WTC11 (cell line): ENCODE measurements around the gene DNAH7. TPM values are rescaled to one million over a fixed set of nuclear protein-coding genes. Genes with fewer than 3 reads are reported as not detected.

Source experiments
- ATAC-seq: fragments of 200-7000 bp; cut with Tn5 transposase; 2 replicates; pipeline ENCODE4 v1.10.0; 2021; ENCODE audit warnings: mild to moderate bottlenecking, moderate library complexity
- CTCF ChIA-PET: fragments of 300-600 bp; sonication (Branson Sonifier 250); formaldehyde crosslinking; loops from one replicate; lab custom pipeline; 2021; ENCODE audit warnings: antibody characterized with exemption; lab: Charles Lee
- POLR2A ChIA-PET: fragments of 350-600 bp; sonication (Branson Sonifier 250); formaldehyde crosslinking; loops from one replicate; lab custom pipeline; 2021; ENCODE audit warnings: antibody characterized with exemption; lab: Charles Lee
- DNase-seq: peaks from one replicate; pipeline ENCODE4 v3.0.0; 2021; ENCODE audit warnings: low spot score
- H3K27ac Mint-ChIP-seq: 2 replicates; pipeline ENCODE4 v1.8.0; 2021; ENCODE audit warnings: mixed read lengths
- H3K27me3 Mint-ChIP-seq: 2 replicates; pipeline ENCODE4 v1.8.0; 2021; ENCODE audit warnings: low read depth, mild to moderate bottlenecking, moderate library complexity, mixed read lengths
- H3K36me3 Mint-ChIP-seq: 2 replicates; pipeline ENCODE4 v1.8.0; 2021; ENCODE audit warnings: mixed read lengths
- H3K4me1 Mint-ChIP-seq: 2 replicates; pipeline ENCODE4 v1.8.0; 2022; ENCODE audit warnings: mixed read lengths
- H3K4me3 Mint-ChIP-seq: 2 replicates; pipeline ENCODE4 v1.8.0; 2021; ENCODE audit warnings: mild to moderate bottlenecking, moderate library complexity, mixed read lengths
- H3K9me3 Mint-ChIP-seq: 2 replicates; pipeline ENCODE4 v1.8.0; 2021; ENCODE audit warnings: mixed read lengths
- AR ChIP-seq: fragments of 250-450 bp; sonication (Bioruptor Pico); IDR thresholded peaks from 2 replicates; pipeline ENCODE4 v1.9.0; 2021; ENCODE audit warnings: mild to moderate bottlenecking
- ATF3 ChIP-seq: sonication (generic); formaldehyde crosslinking; conservative IDR thresholded peaks from 2 replicates; pipeline ENCODE4 v1.8.1; 2022; ENCODE audit warnings: mild to moderate bottlenecking, missing genetic modification reagents
- CDX4 ChIP-seq: fragments of 250-450 bp; sonication (Bioruptor Pico); IDR thresholded peaks from 2 replicates; pipeline ENCODE4 v1.9.0; 2021; ENCODE audit warnings: moderate library complexity, mild to moderate bottlenecking, inconsistent platforms, borderline replicate concordance
- CREB1 ChIP-seq: sonication (generic); formaldehyde crosslinking; IDR thresholded peaks from 2 replicates; pipeline ENCODE4 v1.8.0; 2023; ENCODE audit warnings: mild to moderate bottlenecking, missing genetic modification reagents
- ESRRA ChIP-seq: sonication (generic); formaldehyde crosslinking; IDR thresholded peaks from 2 replicates; pipeline ENCODE4 v1.8.1; 2022; ENCODE audit warnings: mild to moderate bottlenecking, missing genetic modification reagents, borderline replicate concordance
- FOXJ3 ChIP-seq: sonication (generic); formaldehyde crosslinking; IDR thresholded peaks from 2 replicates; pipeline ENCODE4 v1.9.0; 2021; ENCODE audit warnings: missing genetic modification reagents, mild to moderate bottlenecking, borderline replicate concordance
- FOXK1 ChIP-seq: sonication (generic); formaldehyde crosslinking; IDR thresholded peaks from 2 replicates; pipeline ENCODE4 v1.8.0; 2022; ENCODE audit warnings: mild to moderate bottlenecking, moderate library complexity, missing genetic modification reagents
- GABPB1 ChIP-seq: sonication (generic); formaldehyde crosslinking; IDR thresholded peaks from 2 replicates; pipeline ENCODE4 v1.8.1; 2023; ENCODE audit warnings: mild to moderate bottlenecking, missing genetic modification reagents
- JAZF1 ChIP-seq: fragments of 250-450 bp; sonication (Bioruptor Pico); IDR thresholded peaks from 2 replicates; pipeline ENCODE4 v1.9.0; 2021; ENCODE audit warnings: moderate library complexity, mild to moderate bottlenecking, inconsistent platforms
- KAT7 ChIP-seq: sonication (generic); formaldehyde crosslinking; IDR thresholded peaks from 2 replicates; pipeline ENCODE4 v1.8.1; 2023; ENCODE audit warnings: missing genetic modification reagents, mild to moderate bottlenecking, borderline replicate concordance
- MXD4 ChIP-seq: fragments of 250-450 bp; sonication (Bioruptor Pico); IDR thresholded peaks from 2 replicates; pipeline ENCODE4 v1.8.0; 2021; ENCODE audit warnings: mild to moderate bottlenecking, moderate library complexity, borderline replicate concordance
- NR1H2 ChIP-seq: sonication (generic); formaldehyde crosslinking; IDR thresholded peaks from 2 replicates; pipeline ENCODE4 v1.9.0; 2021; ENCODE audit warnings: mild to moderate bottlenecking, moderate library complexity, missing genetic modification reagents
- NR3C1 ChIP-seq: sonication (generic); formaldehyde crosslinking; conservative IDR thresholded peaks from 2 replicates; pipeline ENCODE4 v1.8.1; 2023; ENCODE audit warnings: low read depth, mild to moderate bottlenecking, missing genetic modification reagents
- OVOL2 ChIP-seq: fragments of 250-450 bp; sonication (Bioruptor Pico); IDR thresholded peaks from 2 replicates; pipeline ENCODE4 v1.9.0; 2021; ENCODE audit warnings: mild to moderate bottlenecking, borderline replicate concordance
- RORB ChIP-seq: fragments of 250-450 bp; sonication (Bioruptor Pico); IDR thresholded peaks from 2 replicates; pipeline ENCODE4 v1.9.0; 2021; ENCODE audit warnings: mild to moderate bottlenecking
- SP1 ChIP-seq: sonication (generic); formaldehyde crosslinking; conservative IDR thresholded peaks from 2 replicates; pipeline ENCODE4 v1.8.1; 2022; ENCODE audit warnings: missing genetic modification reagents
- ZNF416 ChIP-seq: fragments of 250-450 bp; sonication (Bioruptor Pico); IDR thresholded peaks from 2 replicates; pipeline ENCODE4 v1.9.0; 2021; ENCODE audit warnings: mild to moderate bottlenecking, inconsistent platforms
- ZNF425 ChIP-seq: fragments of 250-450 bp; sonication (Bioruptor Pico); conservative IDR thresholded peaks from 2 replicates; pipeline ENCODE4 v1.9.0; 2021; ENCODE audit warnings: mild to moderate bottlenecking
- ZNF532 ChIP-seq: fragments of 250-450 bp; sonication (Bioruptor Pico); IDR thresholded peaks from 2 replicates; pipeline ENCODE4 v1.9.0; 2021; ENCODE audit warnings: mild to moderate bottlenecking, borderline replicate concordance
- ZNF671 ChIP-seq: fragments of 250-450 bp; sonication (Bioruptor Pico); IDR thresholded peaks from 2 replicates; pipeline ENCODE4 v1.8.0; 2021; ENCODE audit warnings: mild to moderate bottlenecking
- total RNA-seq: library from RNA; stranded (reverse); gene quantifications from 3 replicates; pipeline ENCODE4 v1.2.3, GENCODE V29; 2021

DNAH7 gene
- total RNA-seq, 1 experiment from 2014 or later = 0.04 TPM

GRCh38 chr2:195959341-195959740, 109.3 kb downstream of the DNAH7 start (continued):
- TF ChIP-seq AR = no peak

GRCh38 chr2:195956725-195957124, 111.9 kb downstream of the DNAH7 start:
- no peak for TF ChIP-seq KAT7 (CRISPR knock-in tag)
- no peak for TF ChIP-seq OVOL2 (CRISPR knock-in tag)
- no peak for TF ChIP-seq GABPB1
- TF ChIP-seq NR3C1 (CRISPR knock-in tag) = no peak
- TF ChIP-seq ZNF532 (CRISPR knock-in tag) = no peak
- no peak for TF ChIP-seq FOXK1 (CRISPR knock-in tag)
- no peak for TF ChIP-seq ZNF671
- TF ChIP-seq ZNF416 = no peak
- no peak for TF ChIP-seq ESRRA (CRISPR knock-in tag)
- Mint-ChIP-seq H3K4me1 (no peaks in the 10 kb centered on the region), H3K27me3 (no peaks in the 10 kb centered on the region), H3K27ac (no peak overlapping the region), H3K9me3 (peaks cover 14% of the 10 kb centered on the region), H3K4me3 (no peak overlapping the region), H3K36me3 (no peaks in the 10 kb centered on the region; the same call in 1 of the 2 replicates)
- ATAC-seq (no peak), DNase-seq (no peak)
- POLR2A ChIA-PET = no interaction called here
- CTCF ChIA-PET = no interaction called here

- Mint-ChIP-seq H3K9me3 (peaks cover 20% of the 10 kb centered on the region), H3K27me3 (no peaks in the 10 kb centered on the region; the same call in 1 of the 2 replicates), H3K4me1 (no peaks in the 10 kb centered on the region), H3K36me3 (no peaks in the 10 kb centered on the region), H3K27ac (no peak overlapping the region), H3K4me3 (no peak overlapping the region)
- no peak for DNase-seq
- ChIA-PET CTCF (no interaction called here), POLR2A (no interaction called here)
- ATAC-seq = no peak
- no peak for TF ChIP-seq ZNF532 (CRISPR knock-in tag)
- no peak for TF ChIP-seq CDX4 (CRISPR knock-in tag)
- no peak for TF ChIP-seq RORB (CRISPR knock-in tag)
- TF ChIP-seq ZNF425 (CRISPR knock-in tag) = no peak
- TF ChIP-seq ATF3 (CRISPR knock-in tag) = no peak
- no peak for TF ChIP-seq JAZF1 (CRISPR knock-in tag)
- no peak for TF ChIP-seq CREB1 (CRISPR knock-in tag)
- no peak for TF ChIP-seq FOXJ3 (CRISPR knock-in tag)
- TF ChIP-seq MXD4 (CRISPR knock-in tag) = no peak
- no peak for TF ChIP-seq NR1H2 (CRISPR knock-in tag)
- no peak for TF ChIP-seq SP1 (CRISPR knock-in tag)
These were observed 123.6 kb downstream of the DNAH7 start for GRCh38 chr2:195945056-195945455.
